GM18519 (cell line): ENCODE results near the gene GALNT18.

Experiments
- ATAC-seq: cut with Tn5 transposase; IDR thresholded peaks from one replicate; pipeline ENCODE4 v1.9.1; 2021; ENCODE audit warnings: mild to moderate bottlenecking, moderate library complexity; ENCODE audit not compliant: unreplicated experiment, low FRiP score

Gene GALNT18

DNA sequence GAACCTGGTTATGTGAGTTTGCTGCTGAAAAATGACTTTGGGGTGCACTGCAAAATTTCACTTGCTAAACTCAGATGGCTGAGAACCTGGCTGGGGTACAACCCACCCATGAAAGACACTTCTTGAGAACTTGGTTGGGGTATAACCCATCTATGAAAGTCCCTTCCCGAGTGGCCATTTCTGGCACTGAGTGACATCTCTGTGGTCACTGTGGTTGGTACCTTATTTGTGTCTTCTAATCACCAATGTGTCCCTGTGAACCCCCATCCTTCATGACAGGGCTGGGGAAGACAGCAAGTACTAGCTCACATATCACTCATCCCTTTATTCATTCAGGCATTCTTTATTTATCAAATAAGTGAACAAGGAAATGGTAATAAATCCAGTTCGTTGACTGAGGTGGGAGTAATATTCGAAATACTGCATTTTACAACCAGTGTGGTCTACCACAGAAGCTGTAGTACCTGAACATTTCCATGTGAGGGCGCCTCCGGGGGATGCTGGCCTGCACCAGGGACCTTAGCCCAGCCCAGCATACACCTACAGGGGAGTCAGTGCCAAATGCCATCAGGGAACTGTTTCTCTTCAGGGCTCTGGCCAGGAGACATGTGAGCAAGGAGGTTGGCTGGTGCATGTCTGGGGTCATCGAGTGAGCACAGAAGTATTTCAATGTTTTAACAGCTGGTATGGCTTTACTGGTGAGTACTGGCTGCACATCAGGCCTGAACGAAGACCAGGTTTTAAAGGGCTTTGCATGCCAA is 390.8 kb downstream of the GALNT18 start:
- ATAC-seq, result peak; percentile 51

DNA sequence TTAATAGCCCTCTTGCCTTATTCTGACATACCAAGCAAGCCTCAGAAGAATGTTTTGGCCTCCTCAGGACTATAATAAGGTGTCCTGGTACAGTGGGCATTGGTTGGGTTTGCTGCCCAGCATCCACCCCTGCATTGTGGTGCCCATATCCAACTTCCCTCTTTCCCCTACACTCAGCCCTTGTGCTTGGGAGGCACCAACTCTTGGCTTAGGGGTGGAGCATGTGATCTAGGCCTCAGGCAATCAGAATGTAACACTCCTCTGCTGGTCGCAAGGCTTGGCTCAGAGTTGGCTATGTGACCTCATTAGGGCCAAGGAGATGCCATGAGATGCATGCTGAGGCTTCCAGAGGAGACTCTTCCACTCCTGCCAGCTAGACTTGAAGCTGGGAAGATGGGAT is 391.7 kb downstream of the GALNT18 start:
- ATAC-seq, result no peak

DNA sequence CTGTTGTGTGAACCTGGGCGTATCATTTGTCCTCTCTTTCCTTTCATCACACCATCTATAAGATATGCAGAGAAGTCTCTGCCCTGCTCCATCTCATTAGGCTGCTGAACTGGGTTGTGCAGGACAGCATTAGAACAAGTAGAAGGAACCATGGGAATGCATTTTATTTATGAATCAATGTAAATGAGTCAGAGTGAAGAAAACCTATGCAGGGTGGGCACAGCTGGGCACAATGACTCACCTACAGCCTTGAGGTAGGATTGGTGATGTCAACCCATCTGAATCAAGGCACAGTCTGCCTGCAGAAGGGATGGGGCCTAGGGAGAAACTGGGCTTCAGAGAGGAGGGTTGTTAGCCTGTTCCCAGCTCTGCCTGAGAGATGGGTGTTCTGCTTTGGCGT is 392.2 kb downstream of the GALNT18 start:
- ATAC-seq, result no peak

- ATAC-seq, result no peak
These were observed 394.3 kb downstream of the GALNT18 start for GRCh38 chr11:11227296-11228085.
